BLaER1 treated with 17β-estradiol and CSF1 and Interleukin-3, amounts not matched to agents 10 nM and 100 nM (cell line): ENCODE data around the gene FOXB2.

Experiments used
- H3K27ac ChIP-seq, 11 experiments: shearing (Covaris generic); formaldehyde crosslinking; 2 replicates each; pipeline ENCODE4 v1.8.1; 2022
- H3K27me3 ChIP-seq, 11 experiments: shearing (Covaris generic); formaldehyde crosslinking; 2 replicates each; pipeline ENCODE4 v1.8.1; 2022
- H3K36me3 ChIP-seq, 11 experiments: shearing (Covaris generic); formaldehyde crosslinking; 2 replicates each; pipeline ENCODE4 v1.8.1; 2022
- H3K4me1 ChIP-seq, 10 experiments: shearing (Covaris generic); formaldehyde crosslinking; 2 replicates each; pipeline ENCODE4 v1.8.1; 2022
- H3K4me2 ChIP-seq, 11 experiments: shearing (Covaris generic); formaldehyde crosslinking; 2 replicates each; pipeline ENCODE4 v1.8.1; 2022
- H3K4me3 ChIP-seq, 10 experiments: shearing (Covaris generic); formaldehyde crosslinking; 2 replicates each; pipeline ENCODE4 v1.8.1; 2022
- H3K9ac ChIP-seq, 11 experiments: shearing (Covaris generic); formaldehyde crosslinking; 2 replicates each; pipeline ENCODE4 v1.8.1; 2022
- H3K9me3 ChIP-seq, 11 experiments: shearing (Covaris generic); formaldehyde crosslinking; replicated peaks in 1 of 11; 2 replicates each; pipeline ENCODE4 v1.8.1; 2022
- H4K20me1 ChIP-seq, 11 experiments: shearing (Covaris generic); formaldehyde crosslinking; 2 replicates each; pipeline ENCODE4 v1.8.1; 2022
- Cebpa-rat ChIP-seq, 11 experiments: shearing (Covaris generic); IDR thresholded peaks; 2 replicates each; pipeline ENCODE4 v1.8.1; 2022

FOXB2 gene

GRCh38 chr9:77014597-77015263, 4.7 kb upstream of the FOXB2 start:
- no peaks in the 10 kb centered on the region for H4K20me1 ChIP-seq
- TF ChIP-seq Cebpa-rat (IDR thresholded peaks at IDR 0.05), result no peak
- H3K4me2 ChIP-seq, result no peak overlapping the region
- H3K36me3 ChIP-seq, result no peaks in the 10 kb centered on the region
- no peak overlapping the region for H3K27ac ChIP-seq
- H3K9ac ChIP-seq, result no peak overlapping the region
- peaks cover 70 to 79% (median 76%) of the 10 kb centered on the region in 11 experiments for H3K9me3 ChIP-seq
- H3K27me3 ChIP-seq, result peaks cover 43 to 61% (median 59%) of the 10 kb centered on the region in 11 experiments
- H3K4me3 ChIP-seq, result no peak overlapping the region
- H3K4me1 ChIP-seq, result no peaks in the 10 kb centered on the region

- no peaks in the 10 kb centered on the region for H3K36me3 ChIP-seq
- no peaks in the 10 kb centered on the region for H3K4me1 ChIP-seq
- no peak for TF ChIP-seq Cebpa-rat (IDR thresholded peaks at IDR 0.05)
- no peaks in the 10 kb centered on the region for H4K20me1 ChIP-seq
- H3K9me3 ChIP-seq, result peaks cover 76 to 87% (median 84%) of the 10 kb centered on the region in 11 experiments
- no peak overlapping the region for H3K4me3 ChIP-seq
- H3K27me3 ChIP-seq, result peaks cover 47 to 68% (median 65%) of the 10 kb centered on the region in 11 experiments
- no peak overlapping the region for H3K27ac ChIP-seq
- no peak overlapping the region for H3K9ac ChIP-seq
- H3K4me2 ChIP-seq, result no peak overlapping the region
Observed at GRCh38 chr9:77015327-77016048, 4.0 kb upstream of the FOXB2 start.

GRCh38 chr9:77016121-77016525, 3.3 kb upstream of the FOXB2 start:
- no peaks in the 10 kb centered on the region for H3K36me3 ChIP-seq
- H3K4me1 ChIP-seq, result no peaks in the 10 kb centered on the region
- H3K4me3 ChIP-seq, result no peak overlapping the region
- no peak overlapping the region for H3K9ac ChIP-seq
- H3K27me3 ChIP-seq, result peaks cover 53 to 75% (median 72%) of the 10 kb centered on the region in 11 experiments
- H3K4me2 ChIP-seq, result no peak overlapping the region
- H4K20me1 ChIP-seq, result no peaks in the 10 kb centered on the region
- peaks cover 83 to 93% (median 90%) of the 10 kb centered on the region in 11 experiments for H3K9me3 ChIP-seq
- H3K27ac ChIP-seq, result no peak overlapping the region
- TF ChIP-seq Cebpa-rat (IDR thresholded peaks at IDR 0.05), result no peak

- peaks cover 60 to 82% (median 79%) of the 10 kb centered on the region in 11 experiments for H3K27me3 ChIP-seq
- H3K9me3 ChIP-seq, result peaks cover 89 to 99% (median 95%) of the 10 kb centered on the region in 11 experiments
- no peaks in the 10 kb centered on the region for H3K4me1 ChIP-seq
- no peak overlapping the region for H3K27ac ChIP-seq
- no peak overlapping the region for H3K4me2 ChIP-seq
- H3K9ac ChIP-seq, result no peak overlapping the region
- TF ChIP-seq Cebpa-rat (IDR thresholded peaks at IDR 0.05), result no peak
- H3K36me3 ChIP-seq, result no peaks in the 10 kb centered on the region
- H4K20me1 ChIP-seq, result no peaks in the 10 kb centered on the region
- no peak overlapping the region; a peak in 1 of 20 replicates for H3K4me3 ChIP-seq
Observed at GRCh38 chr9:77016526-77017504, 2.6 kb upstream of the FOXB2 start.

- no peaks in the 10 kb centered on the region for H4K20me1 ChIP-seq
- H3K9me3 ChIP-seq, result peaks cover 90 to 99% (median 95%) of the 10 kb centered on the region in 11 experiments
- no peak overlapping the region for H3K27ac ChIP-seq
- TF ChIP-seq Cebpa-rat (IDR thresholded peaks at IDR 0.05), result no peak
- no peak overlapping the region for H3K4me3 ChIP-seq
- H3K9ac ChIP-seq, result no peak overlapping the region
- no peaks in the 10 kb centered on the region for H3K4me1 ChIP-seq
- no peaks in the 10 kb centered on the region for H3K36me3 ChIP-seq
- peaks cover 67 to 89% (median 85%) of the 10 kb centered on the region in 11 experiments for H3K27me3 ChIP-seq
- no peak overlapping the region for H3K4me2 ChIP-seq
Observed at GRCh38 chr9:77017505-77017894, 2.0 kb upstream of the FOXB2 start.

- Histone ChIP-seq H4K20me1 (no peaks in the 10 kb centered on the region), H3K36me3 (no peaks in the 10 kb centered on the region), H3K27ac (no peak overlapping the region), H3K9ac (no peak overlapping the region), H3K4me3 (no peak overlapping the region; a peak in 2 of 20 replicates), H3K27me3 (peaks cover 75 to 97% (median 94%) of the 10 kb centered on the region in 11 experiments), H3K4me1 (no peaks in the 10 kb centered on the region), H3K4me2 (no peak overlapping the region), H3K9me3 (peaks cover 96 to 100% (median 99%) of the 10 kb centered on the region in 11 experiments)
- TF ChIP-seq Cebpa-rat (IDR thresholded peaks at IDR 0.05), result no peak
Observed at GRCh38 chr9:77018058-77018968, 1.1 kb upstream of the FOXB2 start.

GRCh38 chr9:77018969-77019235, 553 bp upstream of the FOXB2 start:
- Histone ChIP-seq H3K27me3 (peaks cover 80 to 100% (median 98%) of the 10 kb centered on the region in 11 experiments), H3K9ac (no peak overlapping the region), H3K4me1 (no peaks in the 10 kb centered on the region), H3K4me2 (no peak overlapping the region), H3K36me3 (no peaks in the 10 kb centered on the region), H3K9me3 (peaks cover 94 to 100% (median 98%) of the 10 kb centered on the region in 11 experiments), H4K20me1 (no peaks in the 10 kb centered on the region), H3K4me3 (no peak overlapping the region), H3K27ac (no peak overlapping the region)
- TF ChIP-seq Cebpa-rat (IDR thresholded peaks at IDR 0.05), result no peak

- no peak overlapping the region for H3K27ac ChIP-seq
- H3K36me3 ChIP-seq, result no peaks in the 10 kb centered on the region
- H3K9me3 ChIP-seq, result peaks cover 83 to 92% (median 88%) of the 10 kb centered on the region in 11 experiments
- H4K20me1 ChIP-seq, result no peaks in the 10 kb centered on the region
- H3K4me1 ChIP-seq, result no peaks in the 10 kb centered on the region
- H3K4me2 ChIP-seq, result no peak overlapping the region
- no peak for TF ChIP-seq Cebpa-rat (IDR thresholded peaks at IDR 0.05)
- peaks cover 80 to 98% (median 93%) of the 10 kb centered on the region in 11 experiments for H3K27me3 ChIP-seq
- H3K4me3 ChIP-seq, result peak overlapping the region in 2 of 10 experiments; percentile 4 to 20; a peak in 1 of 20 replicates
- no peak overlapping the region for H3K9ac ChIP-seq
Observed at GRCh38 chr9:77019926-77020412, 514 bp downstream of the FOXB2 start.
